SW 1271 (cell line): ENCODE data around the gene PYCARD.
"Not testable (repeated sequence)": the region's sequence is repeated elsewhere in the genome, so short reads cannot be mapped to it uniquely, and the experiment has no call there.

Experiments
- DNase-seq, 2 experiments: peaks; one replicate each; lab custom pipeline; 2025; lab: John Stamatoyannopoulos, UW

Gene PYCARD

DNA sequence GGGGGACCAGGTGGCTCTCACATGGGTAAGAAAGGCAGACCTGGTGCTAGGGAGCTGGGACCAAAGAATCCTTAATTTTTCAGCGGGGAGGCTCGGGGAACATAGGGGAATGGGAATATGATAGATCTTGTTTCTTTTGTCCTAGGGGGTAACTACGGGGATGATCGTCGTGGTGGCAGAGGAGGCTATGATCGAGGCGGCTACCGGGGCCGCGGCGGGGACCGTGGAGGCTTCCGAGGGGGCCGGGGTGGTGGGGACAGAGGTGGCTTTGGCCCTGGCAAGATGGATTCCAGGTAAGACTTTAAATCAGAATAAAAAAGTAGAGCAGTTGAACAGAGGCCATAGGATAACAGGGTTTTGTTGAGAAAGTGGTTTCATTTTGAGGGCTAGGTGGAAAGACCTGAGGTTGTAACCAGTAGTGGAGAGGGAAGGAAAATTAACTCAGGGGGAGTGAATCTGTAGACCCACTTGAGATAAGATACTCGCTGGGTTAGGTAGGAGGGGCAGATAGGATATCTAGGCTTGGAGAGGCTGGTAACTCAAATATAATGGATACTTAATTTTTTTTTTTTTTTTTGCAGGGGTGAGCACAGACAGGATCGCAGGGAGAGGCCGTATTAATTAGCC, 11.6 kb downstream of the PYCARD start:
- DNase-seq, result no peak

DNA sequence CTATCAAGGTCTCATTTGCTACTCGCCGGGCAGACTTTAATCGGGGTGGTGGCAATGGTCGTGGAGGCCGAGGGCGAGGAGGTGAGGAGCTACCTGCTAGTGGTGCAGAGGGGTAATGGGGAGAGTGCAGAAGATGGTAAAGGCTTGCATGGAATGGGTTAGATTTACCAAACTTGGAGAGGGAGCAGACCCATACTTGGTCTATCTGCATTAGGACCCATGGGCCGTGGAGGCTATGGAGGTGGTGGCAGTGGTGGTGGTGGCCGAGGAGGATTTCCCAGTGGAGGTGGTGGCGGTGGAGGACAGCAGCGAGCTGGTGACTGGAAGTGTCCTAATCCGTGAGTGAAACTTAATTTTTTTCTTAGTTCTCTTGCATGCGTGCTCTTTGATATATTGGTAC, 12.5 kb downstream of the PYCARD start:
- no peak for DNase-seq

DNA sequence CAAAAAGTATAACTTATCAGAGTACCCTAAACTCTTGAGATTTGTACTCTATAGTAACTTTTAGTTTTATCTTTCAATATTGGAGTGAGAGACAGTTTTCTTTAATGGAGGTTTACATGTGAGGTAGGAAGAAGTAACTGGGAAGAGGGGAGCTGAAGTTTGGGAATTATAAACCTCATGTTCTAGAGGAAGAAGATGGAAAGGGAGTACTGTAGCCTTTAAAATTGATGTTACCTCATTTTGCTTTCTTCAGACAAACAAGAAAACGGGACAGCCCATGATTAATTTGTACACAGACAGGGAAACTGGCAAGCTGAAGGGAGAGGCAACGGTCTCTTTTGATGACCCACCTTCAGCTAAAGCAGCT, 13.2 kb downstream of the PYCARD start:
- no peak for DNase-seq

DNA sequence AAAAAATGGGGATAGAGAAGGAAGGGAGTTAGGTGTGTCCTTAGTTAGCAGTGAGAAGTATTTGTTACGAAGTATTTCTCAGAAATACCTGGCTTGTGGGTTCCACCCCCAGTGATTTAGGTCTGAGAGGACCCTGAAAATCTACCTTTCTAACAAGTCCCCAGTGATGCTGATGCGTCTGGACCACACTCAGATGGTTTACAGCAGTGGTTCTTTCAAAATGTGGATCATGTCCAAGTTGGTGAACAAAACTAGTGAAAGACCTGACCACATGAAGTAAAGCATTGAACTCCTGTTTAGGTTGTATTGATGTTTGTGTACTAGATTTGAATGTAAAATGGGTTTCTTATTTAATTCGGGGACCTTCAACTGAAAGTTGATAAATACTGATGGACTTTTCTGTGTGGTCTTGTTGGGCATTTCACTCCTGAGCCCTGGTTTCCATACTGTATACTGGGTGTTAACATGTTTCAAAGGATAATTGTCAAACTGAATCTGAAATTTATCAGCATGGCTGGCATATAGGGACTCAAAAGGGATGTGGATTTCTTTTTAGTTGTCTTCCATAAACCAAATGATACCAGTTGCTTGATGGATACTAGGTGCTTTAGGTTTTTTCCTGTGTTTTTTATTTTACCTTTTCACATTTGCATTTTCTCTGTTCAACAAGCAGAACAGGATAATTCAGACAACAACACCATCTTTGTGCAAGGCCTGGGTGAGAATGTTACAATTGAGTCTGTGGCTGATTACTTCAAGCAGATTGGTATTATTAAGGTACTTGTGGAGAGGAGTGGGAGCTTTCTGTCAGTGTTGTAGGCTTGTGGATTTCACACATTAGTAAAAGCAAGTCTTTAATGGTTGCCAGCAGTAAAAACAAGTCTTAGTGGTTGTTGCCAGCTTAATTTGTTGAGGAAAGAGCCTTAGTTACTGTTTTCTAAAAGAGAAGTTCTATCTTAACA, 13.8 kb downstream of the PYCARD start:
- no peak for DNase-seq

DNA sequence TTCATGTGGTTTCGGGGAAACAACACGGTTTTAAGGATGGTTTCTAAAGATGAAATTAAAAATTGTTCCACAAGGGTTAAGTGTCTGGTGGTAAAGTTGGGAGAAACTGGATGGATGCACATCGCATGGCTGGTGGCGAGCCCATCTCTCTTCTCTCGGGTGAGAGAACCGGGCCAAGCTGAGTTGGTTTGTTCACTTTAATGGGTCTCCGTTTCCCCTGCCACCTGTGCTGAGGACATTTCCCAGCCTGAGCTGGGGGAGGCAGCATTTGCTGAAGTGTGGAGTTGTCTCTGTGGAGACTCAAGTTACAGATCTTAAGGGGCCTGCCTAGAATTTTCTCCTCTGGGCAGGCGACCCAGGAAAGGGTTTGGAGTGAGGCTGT, 14.8 kb downstream of the PYCARD start:
- DNase-seq, result no peak

DNA sequence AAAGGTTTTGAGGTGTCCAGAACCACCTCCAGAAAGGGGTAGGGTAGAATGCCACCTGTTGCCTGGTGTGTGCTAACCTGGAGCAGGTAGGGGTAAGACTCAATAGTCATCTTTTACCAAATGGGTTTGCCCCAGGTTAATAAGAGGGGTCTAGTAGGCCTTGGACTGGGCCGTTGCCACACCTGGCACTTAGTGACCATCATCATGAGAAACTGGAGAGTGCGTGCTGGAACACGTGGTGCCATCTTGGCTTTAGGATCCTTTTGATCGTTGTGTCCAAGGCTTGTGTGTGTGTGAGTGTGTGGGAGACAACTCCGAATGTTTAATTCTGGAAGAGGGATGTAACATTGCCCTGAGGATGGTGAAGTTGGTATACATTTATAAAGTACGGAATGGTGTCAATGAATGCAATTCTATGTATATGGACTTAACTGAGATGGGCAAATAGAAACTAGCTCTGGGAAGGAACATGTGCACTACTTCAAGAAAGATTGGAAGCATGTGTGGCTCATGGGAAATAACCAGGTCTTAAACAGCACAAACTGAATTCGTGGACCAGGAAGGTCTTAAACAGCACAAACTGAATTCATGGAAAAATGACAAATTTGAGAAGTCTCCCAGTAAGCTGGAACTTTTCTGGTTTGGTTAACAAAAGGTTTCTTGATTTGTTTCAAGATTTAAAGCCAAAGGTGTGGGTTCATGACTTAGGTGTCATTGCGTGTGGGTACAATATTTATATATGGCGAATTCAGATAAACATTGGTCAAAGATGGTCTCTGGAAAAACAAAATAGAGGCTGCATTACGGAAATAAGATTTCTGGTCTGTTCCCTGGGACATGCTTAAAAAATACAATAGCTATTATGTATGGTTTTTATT, 15.4 kb downstream of the PYCARD start:
- DNase-seq, result no peak

DNA sequence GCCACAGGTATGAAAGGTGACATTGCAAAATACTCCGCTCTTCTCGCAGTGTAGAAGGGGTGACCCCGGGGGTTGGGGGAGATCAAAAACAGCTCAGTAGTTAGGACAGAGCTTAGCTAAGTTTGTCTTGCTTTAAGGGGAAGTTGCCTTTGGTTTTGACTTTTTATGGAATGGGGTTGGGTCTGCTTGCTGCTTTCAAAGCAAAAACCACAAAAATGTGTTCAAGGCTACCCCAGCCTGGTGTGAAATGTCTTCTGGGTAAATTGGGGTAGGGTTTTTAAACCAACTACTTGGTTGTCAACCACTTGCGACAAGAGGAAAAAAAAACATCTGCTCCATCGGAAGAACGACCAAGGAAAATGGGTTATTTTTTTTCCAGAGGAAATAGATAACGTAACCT, 16.4 kb downstream of the PYCARD start:
- DNase-seq, result no peak

DNA sequence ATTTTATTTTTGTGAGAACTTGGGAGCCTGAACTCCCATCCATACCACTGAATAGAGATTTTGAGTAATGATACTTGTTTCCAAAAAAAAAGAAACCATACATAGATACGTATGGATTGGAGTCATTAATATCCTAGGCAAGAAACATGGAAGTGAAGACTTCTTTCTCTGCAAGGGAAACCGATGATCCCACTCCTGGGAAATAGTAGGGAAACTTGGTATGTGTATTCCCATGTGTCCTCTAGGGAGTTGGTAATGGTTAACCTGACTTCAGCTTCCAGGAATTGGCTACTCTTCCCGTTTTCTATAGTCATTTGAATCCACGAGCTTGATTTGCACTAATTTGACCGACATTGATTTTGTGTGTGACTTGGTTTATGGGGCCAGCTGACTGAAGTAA, 17.2 kb downstream of the PYCARD start:
- DNase-seq, result no peak

DNA sequence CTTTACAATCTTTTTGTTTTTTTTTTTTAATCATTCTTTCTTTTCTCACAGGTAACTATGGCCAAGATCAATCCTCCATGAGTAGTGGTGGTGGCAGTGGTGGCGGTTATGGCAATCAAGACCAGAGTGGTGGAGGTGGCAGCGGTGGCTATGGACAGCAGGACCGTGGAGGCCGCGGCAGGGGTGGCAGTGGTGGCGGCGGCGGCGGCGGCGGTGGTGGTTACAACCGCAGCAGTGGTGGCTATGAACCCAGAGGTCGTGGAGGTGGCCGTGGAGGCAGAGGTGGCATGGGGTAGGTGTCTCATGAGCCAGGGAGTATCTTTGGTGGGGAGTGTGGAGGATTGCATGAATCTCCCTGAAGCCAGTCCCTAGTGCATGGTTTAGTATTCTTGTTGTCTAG, 17.7 kb downstream of the PYCARD start:
- no peak for DNase-seq

DNA sequence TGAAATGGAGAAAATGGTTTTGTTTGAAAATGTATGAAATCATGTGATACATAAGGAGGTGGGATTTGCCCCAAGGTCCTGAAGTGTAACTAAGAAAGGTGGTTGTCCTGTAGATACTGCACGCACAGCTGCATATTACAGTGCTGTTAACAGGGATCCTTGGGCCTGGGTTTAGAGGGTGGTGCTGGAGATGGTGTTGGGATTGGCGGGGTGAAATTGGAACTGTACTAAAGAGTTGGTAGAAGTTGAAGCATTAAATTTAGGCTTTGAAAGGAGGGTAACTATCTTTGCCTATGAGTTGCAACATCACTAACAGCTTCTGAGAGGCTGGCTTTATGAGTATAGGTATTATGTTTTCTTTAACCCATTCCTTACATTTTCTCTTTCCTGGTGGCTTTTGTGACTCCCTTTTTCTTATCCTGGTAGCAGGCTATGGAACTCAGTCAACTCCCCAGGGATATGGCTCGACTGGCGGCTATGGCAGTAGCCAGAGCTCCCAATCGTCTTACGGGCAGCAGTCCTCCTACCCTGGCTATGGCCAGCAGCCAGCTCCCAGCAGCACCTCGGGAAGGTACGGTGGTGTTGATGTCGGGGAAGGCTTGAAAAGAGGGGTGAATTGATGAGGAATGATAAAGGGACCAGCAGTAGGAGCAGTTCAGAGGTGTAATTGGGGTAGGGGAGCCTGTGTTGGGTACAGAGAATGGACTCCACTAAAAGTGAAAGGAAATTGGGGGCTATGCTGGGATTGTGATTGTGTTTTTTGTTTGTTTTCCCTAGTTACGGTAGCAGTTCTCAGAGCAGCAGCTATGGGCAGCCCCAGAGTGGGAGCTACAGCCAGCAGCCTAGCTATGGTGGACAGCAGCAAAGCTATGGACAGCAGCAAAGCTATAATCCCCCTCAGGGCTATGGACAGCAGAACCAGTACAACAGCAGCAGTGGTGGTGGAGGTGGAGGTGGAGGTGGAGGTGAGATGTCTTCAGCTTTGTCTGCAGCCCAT, 18.8 kb downstream of the PYCARD start:
- DNase-seq, result no peak

DNA sequence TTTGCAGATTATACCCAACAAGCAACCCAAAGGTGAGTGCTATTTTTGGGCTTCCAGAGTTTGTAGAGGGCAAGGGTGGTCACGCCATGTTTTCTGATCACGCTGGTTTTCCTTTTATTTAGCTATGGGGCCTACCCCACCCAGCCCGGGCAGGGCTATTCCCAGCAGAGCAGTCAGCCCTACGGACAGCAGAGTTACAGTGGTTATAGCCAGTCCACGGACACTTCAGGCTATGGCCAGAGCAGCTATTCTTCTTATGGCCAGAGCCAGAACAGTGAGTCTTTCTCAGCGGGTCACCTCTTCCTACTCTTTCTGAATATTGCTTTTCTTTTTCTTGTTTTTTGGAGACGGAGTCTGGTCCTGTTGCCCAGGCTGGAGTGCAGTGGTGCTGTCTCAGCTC, 20.2 kb downstream of the PYCARD start:
- no peak for DNase-seq

DNA sequence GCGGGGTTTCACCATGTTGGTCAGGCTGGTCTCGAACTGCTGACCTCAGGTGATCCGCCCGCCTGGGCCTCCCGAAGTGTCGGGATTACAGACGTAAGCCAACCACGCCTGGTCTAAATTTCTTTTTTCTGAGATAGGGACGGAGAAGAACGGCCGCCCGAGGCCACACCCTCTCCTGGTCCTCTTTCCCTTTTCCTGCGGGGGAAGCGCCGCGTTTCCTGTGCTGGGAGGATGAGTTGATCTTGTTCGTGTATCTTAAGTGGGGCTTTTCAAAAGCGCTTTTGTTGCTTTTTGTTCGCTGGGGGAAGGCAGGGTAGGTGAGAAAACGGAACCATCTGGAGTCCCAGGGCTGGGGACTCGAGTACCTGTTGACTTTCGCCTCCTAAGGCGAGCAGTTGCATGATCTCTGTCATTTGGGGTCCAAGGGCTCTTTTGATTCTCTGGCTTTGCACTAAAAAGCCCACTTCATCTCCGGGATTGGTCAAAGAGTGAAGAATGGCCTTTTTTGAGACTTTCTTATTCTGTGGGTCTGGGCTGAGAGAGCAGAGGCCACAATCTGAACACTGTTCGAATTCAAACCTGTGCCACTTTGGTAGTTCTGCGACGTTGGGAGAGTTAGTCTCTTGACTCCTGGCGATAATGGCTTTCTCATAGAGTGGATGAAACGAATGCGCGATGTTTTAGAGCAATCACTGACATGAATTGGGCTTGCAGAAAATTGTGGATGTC, 21.3 kb downstream of the PYCARD start:
- DNase-seq, result peak in 1 of 2 experiments; percentile 53

DNA sequence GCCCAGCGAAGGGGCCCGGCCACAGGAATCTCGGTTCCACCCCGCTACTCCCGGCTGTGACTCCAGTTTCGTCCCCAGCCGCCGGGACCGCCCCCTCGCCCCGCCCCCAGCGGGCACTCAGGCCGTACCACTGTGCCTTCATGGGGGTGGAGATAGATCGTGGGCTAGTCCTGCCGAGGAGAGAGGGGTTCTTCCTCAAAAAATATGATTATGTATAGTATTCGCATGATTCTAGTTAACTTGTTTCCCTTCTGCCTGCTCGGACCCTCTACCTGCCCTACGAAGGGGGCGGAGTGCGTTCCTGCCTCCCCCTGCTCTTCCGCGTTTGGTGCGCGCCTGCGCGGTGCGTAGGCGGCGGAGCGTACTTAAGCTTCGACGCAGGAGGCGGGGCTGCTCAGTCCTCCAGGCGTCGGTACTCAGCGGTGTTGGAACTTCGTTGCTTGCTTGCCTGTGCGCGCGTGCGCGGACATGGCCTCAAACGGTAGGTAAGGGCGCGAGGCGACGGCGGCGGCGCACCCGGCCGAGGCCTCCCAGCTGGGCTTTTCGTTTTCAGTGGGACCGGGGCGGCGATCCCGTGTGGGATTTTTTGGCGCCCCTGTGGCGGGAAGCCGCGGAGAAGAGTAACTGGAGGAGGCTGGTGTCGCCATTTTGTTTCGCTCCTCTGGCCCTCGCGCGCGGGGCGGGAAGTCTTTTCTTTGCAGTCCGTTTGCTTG, 22.7 kb downstream of the PYCARD start, which contains the start of gene FUS:
TSS of gene FUS (plus strand) at position 393 of the 713 bp plus-strand sequence. CDS start at position 469, 76 bp downstream.
- peak; percentile 59 to 88 for DNase-seq

DNA sequence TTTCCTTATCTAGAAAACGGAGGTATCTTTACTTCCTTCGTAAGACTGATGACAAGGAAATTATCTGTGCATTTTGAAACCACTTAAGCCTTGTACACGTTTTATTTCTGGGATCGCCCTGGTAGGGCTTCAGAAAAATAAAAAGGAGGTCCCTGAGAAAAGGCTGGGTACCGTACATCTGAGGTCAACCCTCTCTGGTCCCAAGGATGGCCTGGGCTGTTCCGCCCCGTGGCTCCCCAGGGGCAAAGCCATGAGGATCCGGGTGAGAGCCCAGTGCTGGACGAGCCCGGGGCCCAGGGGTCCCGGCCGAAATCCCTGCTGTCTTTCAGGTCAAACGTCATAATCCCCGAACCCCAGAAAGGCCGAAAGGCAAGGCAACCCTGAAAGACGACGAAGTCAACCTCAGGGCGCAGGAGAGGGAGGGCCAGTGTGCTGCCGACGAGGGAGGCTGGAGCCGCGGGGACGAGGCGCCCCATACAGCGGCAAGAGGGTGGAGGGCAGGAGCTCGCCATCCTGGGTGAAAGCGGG, 23.3 kb downstream of the PYCARD start:
- DNase-seq, result no peak

DNA sequence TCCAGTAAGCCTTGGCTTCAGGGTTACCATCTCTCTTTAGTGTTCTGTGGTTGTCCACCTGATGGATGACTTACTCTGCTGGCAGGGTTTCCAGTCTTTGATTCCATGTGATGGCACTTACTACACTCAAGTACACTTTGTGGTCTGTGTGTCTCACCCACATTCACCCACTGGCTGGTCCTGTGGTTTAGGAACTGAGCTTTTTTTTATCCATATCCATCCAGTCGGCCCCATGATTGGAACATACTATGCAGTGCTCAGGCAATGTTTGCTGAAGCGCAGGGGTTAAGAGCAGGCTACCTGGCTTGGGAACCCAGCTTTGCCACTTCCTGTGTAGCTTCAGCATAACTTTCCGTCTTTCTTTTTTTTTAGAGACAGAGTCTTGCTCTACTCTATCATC, 25.4 kb downstream of the PYCARD start:
- no peak for DNase-seq

DNA sequence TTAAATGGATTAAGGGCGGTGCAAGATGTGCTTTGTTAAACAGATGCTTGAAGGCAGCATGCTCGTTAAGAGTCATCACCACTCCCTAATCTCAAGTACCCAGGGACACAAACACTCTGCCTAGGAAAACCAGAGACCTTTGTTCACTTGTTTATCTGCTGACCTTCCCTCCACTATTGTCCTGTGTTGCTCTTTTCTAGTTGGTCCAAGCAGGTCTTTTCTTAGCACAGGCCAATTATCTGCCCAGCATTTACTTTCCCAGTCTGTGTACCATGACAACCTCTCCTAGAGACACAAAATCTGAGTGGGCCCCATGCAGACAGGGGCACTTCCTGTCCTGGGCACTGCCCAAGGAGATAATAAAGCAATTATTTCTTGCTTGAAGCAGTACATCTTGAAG, 32.5 kb downstream of the PYCARD start:
- not testable (repeated sequence) for DNase-seq

DNA sequence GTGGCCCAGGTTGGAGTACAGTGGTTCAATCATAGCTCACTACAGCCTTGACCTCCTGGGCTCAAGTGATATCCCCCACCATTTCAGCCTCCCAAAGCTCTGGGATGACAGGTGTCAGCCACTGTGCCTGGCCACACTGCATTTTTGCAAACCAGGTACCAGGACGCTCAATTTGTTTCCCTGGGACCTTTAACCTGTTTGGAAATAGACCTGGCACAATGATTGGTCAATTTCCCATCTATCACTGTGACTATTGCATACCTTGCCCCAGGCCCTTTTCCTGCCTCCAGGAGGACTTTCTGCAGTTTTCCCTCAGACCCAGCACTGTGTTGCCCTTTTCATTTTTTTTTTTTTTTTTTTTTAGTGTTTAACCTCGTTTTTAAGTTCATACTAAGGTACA, 33.7 kb downstream of the PYCARD start:
- DNase-seq, result no peak

DNA sequence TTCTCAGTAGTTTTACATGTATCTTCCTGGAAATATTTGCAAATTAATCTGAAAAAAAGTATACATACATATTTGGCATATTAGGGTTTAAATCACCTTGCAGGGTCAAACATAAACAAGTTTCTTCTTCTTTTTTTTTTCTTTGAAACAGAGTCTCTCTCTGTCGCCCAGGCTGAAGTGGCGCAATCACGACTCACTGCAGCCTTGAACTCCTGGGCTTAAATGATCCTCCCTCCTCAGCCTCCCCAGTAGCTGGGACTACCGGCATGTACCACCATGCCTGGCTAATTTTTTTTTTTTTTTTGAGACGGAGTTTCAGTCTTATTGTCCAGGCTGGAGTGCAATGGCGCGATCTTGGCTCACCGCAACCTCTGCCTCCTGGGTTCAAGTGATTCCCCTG, 35.2 kb downstream of the PYCARD start:
- no peak for DNase-seq

DNA sequence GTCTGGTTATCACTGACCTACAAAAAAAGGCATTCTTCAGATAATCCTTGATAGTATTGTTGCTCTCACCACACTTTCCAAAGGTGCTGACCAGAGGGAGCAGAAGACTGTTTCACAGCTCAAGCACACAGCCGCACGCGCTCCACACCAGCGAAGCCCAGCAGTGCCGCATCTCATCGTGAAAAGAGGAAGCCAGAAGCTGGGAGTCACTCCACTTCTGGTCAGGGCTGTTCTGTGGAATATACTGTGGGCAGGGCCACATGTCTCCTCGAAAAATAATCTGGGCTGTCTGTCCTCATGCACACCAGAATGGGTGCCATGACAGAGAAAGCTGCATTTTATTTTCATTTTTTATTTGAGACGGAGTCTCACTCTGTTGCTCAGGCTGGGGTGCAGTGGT, 45.4 kb downstream of the PYCARD start:
- no peak for DNase-seq
